Activated CD4-positive, alpha-beta T cell treated with anti-CD3 and anti-CD28 coated beads for 24 hours (primary cell): ENCODE measurements around the gene SPIN2B.
"Not testable (repeated sequence)": the region's sequence is repeated elsewhere in the genome, so short reads cannot be mapped to it uniquely, and the experiment has no call there.

Experiments used
- DNase-seq, 2 donors: peaks; one replicate each; pipeline ENCODE4 v3.0.0-alpha.2; 2020; ENCODE audit warnings: low read depth in 2 of 2

The SPIN2B gene

GRCh38 chrX:57121162-57121755 is at the start of gene SPIN2B:
SPIN2B (minus strand) TSS chrX:57121548.
- peak; percentile 66 to 67 for DNase-seq

DNA sequence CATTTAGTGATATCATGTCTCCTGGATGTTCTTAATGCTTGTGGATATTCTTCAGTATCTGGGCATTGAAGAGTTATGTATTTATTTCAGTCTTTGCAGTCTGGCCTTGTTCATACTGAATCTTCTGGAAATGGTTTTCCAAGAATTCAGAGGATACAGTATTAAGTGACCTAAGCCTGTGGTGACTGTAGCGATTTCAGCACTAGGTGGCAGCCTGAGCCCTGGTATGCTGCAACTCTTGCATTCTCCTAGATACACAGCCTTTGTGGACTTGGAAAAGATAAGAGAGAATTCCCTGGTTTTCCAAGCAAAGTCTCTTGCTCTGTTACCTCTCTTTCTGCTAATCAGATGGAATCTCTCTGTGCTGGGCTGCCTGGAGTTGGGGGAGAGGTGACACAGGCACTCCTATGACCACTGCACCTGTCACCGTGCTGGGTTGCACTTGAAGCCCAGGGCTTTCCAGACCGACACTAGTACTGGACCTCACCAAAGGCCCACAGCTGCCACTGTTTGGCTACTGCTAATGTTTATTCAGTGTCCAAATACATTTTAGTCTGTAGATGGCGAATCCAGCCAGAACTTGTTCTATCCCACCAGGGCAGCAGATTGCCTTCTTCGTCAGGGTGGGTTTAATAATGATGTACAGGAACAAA is 35.2 kb upstream of the SPIN2B start:
- DNase-seq, result no peak

DNA sequence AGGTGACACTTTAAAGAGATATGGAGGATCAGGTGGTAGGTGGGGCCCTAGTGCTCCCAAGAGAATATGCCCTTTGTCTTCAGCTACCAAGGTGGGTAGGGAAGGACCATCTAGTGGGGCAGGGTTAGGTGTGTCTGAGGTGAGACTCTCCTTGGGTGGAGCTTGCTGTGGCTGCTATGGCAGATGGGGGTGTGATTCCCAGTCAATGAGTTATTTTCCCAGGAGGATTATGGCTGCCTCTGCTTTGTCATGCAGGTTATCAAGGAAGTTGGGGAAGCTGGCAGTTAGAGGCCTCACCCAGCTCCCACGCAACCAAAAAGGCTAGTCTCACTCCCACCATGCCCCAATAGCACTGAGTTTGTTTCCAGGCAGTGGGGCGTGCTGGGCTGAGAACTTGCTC is 33.8 kb upstream of the SPIN2B start:
- no peak for DNase-seq

GRCh38 chrX:57152222-57152621 is 30.9 kb upstream of the SPIN2B start:
- DNase-seq, result not testable (repeated sequence)

GRCh38 chrX:57138674-57139073 is 17.3 kb upstream of the SPIN2B start:
- DNase-seq, result no peak

DNA sequence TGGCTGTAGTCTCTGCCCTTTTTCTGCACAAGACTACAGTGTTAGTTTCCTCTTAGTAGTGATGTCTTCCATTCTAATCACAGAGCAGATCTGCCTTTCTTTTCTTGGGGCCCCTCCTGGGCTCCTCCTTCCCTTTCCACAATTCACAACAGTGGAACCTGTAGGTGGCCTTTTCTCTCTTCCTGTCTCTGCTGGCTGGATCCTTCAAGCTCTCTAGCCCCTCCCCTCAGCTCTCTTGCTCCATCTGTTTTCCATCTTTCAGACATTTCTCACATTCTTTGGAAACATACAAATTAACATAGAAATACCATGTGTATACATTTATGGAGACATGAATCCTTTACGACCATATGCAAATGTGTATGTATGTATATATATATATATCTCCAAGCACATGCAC is 16.2 kb upstream of the SPIN2B start:
- DNase-seq, result no peak

GRCh38 chrX:57137073-57137472 is 15.7 kb upstream of the SPIN2B start, which contains the start of gene SPIN2A:
SPIN2A (minus strand) TSS chrX:57137397; CDS start chrX:57136597, 800 bp downstream.
- DNase-seq, result not testable (repeated sequence)

DNA sequence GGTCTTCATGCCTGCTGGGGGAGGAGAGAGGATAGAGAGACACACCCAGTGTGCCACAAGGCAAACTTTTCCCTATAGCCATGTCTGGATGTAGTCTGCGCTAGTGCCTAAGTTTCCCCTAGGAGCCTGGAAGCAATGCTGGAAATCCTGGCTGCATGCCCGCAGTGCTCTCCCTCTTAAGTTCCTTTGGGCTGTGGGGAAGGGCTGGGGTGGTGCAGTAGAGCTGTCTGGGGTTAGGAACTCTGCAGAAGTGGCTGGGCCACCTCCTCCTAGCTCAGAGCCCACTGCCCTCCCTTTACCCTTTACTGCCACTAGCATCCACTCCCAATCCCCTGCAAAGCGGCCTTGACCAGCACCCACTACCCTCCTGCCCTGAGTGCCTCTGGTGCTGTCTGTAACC is 15.2 kb upstream of the SPIN2B start:
- DNase-seq, result not testable (repeated sequence)

DNA sequence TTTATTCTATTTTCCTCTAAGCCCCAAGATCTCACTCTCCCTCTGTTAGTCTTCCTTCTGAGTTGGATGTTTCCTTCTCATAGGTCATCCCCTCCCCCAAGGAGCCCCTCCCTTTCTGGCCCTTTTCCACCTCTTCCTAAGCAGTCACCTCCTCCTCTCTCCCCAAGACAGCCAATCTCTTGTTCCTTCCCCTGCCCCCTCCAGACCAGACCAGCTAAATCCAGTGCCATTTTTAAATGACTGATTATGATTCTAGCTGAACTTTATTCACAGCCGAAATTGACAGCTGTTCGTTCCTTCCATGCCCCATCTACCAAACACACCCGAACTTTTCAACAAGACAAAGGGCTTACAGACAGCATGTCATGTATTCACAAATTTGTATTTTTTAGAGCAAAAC is 13.9 kb upstream of the SPIN2B start:
- DNase-seq, result no peak

GRCh38 chrX:57134702-57135101 is 13.4 kb upstream of the SPIN2B start:
- DNase-seq, result no peak

- no peak for DNase-seq
Measured at GRCh38 chrX:57133706-57134105, 12.4 kb upstream of the SPIN2B start.

- DNase-seq, result not testable (repeated sequence)
Measured at GRCh38 chrX:57133284-57133683, 11.9 kb upstream of the SPIN2B start.

- no peak for DNase-seq
Measured at GRCh38 chrX:57132046-57132445, 10.7 kb upstream of the SPIN2B start.

DNA sequence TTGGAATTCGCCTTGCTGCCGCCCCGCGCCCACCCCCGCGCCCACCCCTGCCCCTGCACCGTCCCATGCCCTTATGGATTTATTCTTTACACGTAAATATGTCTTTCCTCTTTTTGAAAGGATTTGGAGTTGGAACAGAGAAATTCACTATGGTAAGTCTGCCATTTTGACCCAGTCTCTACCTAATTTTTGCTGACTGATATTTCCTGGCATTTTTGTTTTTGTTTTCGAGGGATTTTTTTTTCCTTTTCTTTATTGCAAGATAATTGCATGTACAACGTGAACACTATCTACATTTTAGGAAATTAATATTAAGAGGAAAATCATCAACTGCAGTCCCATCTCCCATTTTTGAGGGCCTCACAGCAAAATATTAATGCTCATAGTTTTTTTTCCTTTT is 468 bp upstream of the SPIN2B start:
- no peak for DNase-seq

GRCh38 chrX:57120619-57121161 is 658 bp downstream of the SPIN2B start:
- DNase-seq, result not testable (repeated sequence)

DNA sequence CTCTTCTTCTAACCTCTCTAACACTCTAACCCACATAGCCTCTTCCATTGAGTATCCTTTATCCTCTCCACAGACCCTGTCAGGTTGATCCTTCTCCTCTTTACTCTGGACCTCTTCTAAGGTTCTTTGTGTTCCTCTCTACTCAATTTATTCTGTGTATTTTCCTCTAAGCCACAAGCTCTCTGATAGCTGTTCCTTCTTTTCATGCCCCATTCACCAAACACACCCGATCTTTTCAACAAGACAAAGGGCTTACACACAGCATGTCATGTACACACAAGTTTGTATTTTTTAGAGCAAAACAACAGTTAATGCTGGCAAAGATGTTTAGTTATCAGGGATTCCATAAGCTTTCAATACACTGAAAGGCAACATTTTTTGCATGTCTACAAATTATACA is 1.9 kb downstream of the SPIN2B start:
- DNase-seq, result no peak

DNA sequence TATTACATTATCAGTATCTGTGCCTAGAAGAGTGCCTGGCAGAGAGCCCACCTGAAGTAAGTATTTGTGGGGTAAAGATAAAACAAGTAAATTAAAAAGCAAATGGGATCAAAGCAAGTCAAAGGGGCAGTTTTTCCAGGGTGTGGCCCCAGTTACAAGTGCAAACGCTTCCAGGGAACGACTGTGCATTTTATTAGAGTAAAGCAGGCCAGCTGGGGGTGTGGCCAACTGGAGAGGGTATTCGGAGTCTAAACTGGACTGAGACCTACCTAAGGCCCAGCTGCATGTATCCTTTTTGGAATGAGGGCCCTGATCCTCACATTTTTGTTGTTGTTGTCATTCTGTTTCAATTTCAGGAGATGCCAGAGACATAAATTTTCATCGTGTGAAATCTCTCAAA is 3.8 kb downstream of the SPIN2B start:
- DNase-seq, result not testable (repeated sequence)

GRCh38 chrX:57104921-57105398 is 16.4 kb downstream of the SPIN2B start:
- DNase-seq, result no peak

GRCh38 chrX:57104406-57104805 is 16.9 kb downstream of the SPIN2B start:
- DNase-seq, result no peak

GRCh38 chrX:57103489-57103888 is 17.9 kb downstream of the SPIN2B start:
- no peak for DNase-seq

GRCh38 chrX:57102918-57103317 is 18.4 kb downstream of the SPIN2B start:
- not testable (repeated sequence) for DNase-seq

DNA sequence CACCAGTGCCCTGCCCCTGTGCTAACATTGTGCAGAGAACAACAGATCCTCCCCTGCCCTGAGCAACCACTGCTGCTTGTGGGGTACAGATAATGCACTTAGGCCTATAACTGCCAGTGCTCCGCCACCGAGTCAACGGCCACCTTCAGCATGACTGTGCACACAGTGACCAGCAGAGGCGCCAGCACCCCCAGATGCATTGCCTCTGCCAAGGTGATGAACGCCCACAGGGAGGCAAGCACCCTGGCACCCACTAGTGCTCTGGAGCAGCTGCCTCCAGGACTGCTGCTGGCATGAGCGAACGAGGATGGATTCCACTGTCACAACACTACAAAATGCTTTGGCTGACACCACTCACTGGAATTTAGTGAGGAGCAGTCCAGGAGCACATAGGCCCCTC is 38.2 kb downstream of the SPIN2B start:
- no peak for DNase-seq

DNA sequence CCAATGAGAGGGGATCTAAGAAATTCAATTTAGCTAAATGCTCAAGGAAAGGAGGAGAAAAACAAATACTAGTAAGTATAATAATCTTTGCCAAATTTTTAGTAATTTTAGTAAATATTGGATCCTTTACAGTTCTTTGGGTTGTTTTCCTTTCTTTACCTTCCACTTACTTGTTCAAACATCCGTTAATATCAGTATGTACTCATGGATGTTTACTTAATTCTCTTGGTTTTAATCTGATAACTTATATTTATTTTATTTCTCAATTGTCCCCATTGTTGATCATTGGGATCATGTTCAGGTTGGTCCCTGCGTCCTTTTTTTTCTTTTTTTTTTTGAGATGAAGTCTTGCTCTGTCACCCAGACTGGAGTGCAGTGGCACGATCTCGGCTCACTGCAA is 46.9 kb downstream of the SPIN2B start:
- no peak for DNase-seq
